Progenitor cell of endocrine pancreas (in vitro differentiated cells): ENCODE results near the gene USP6. TPM values are rescaled to one million over a fixed set of nuclear protein-coding genes. Genes with fewer than 3 reads are reported as not detected.

Source experiments
- DNase-seq: peaks from one replicate; pipeline ENCODE4 v3.0.0; 2021; ENCODE audit warnings: low spot score; ENCODE audit not compliant: unreplicated experiment
- H3K27ac Mint-ChIP-seq: 2 replicates; pipeline ENCODE4 v1.8.0; 2021; ENCODE audit warnings: mild to moderate bottlenecking, moderate library complexity, mixed read lengths
- H3K27me3 Mint-ChIP-seq: 2 replicates; pipeline ENCODE4 v1.8.0; 2021; ENCODE audit warnings: mixed read lengths
- H3K36me3 Mint-ChIP-seq: 2 replicates; pipeline ENCODE4 v1.8.0; 2022; ENCODE audit warnings: mixed read lengths; ENCODE audit not compliant: insufficient read depth
- H3K4me1 Mint-ChIP-seq: 2 replicates; pipeline ENCODE4 v1.8.0; 2021; ENCODE audit warnings: low read depth, mixed read lengths
- H3K4me3 Mint-ChIP-seq: 2 replicates; pipeline ENCODE4 v1.8.0; 2021; ENCODE audit warnings: low read depth, mild to moderate bottlenecking, moderate library complexity, mixed read lengths
- H3K9me3 Mint-ChIP-seq: 2 replicates; pipeline ENCODE4 v1.8.0; 2021; ENCODE audit warnings: low read depth, mixed read lengths
- CTCF ChIP-seq: fragments of 200-600 bp; sonication (generic); IDR thresholded peaks from one replicate; pipeline ENCODE4 v1.5.0; 2021; ENCODE audit warnings: antibody characterized with exemption, mild to moderate bottlenecking; ENCODE audit not compliant: unreplicated experiment
- total RNA-seq: library from RNA; stranded (reverse); gene quantifications from 2 replicates; pipeline ENCODE4 v1.2.1, GENCODE V29; 2021

Gene USP6
- total RNA-seq, 1 donor from 2014 or later, result 0.84 TPM

- peaks cover 5% of the 10 kb centered on the region for H3K36me3 Mint-ChIP-seq
- no peaks in the 10 kb centered on the region for H3K9me3 Mint-ChIP-seq
- H3K4me3 Mint-ChIP-seq, result no peak overlapping the region
- TF ChIP-seq CTCF, result no peak
- no peaks in the 10 kb centered on the region for H3K4me1 Mint-ChIP-seq
- no peak overlapping the region for H3K27ac Mint-ChIP-seq
- no peaks in the 10 kb centered on the region for H3K27me3 Mint-ChIP-seq
- DNase-seq, result no peak
These were observed 85.2 kb downstream of the USP6 start for GRCh38 chr17:5201011-5201410.

GRCh38 chr17:5203178-5203907 is 87.5 kb downstream of the USP6 start:
- no peaks in the 10 kb centered on the region for H3K9me3 Mint-ChIP-seq
- no peak overlapping the region for H3K27ac Mint-ChIP-seq
- peaks cover 5% of the 10 kb centered on the region for H3K36me3 Mint-ChIP-seq
- no peak overlapping the region for H3K4me3 Mint-ChIP-seq
- no peak for DNase-seq
- TF ChIP-seq CTCF, result no peak
- H3K4me1 Mint-ChIP-seq, result no peaks in the 10 kb centered on the region
- no peaks in the 10 kb centered on the region for H3K27me3 Mint-ChIP-seq

GRCh38 chr17:5203908-5204294 is 88.1 kb downstream of the USP6 start:
- no peak for DNase-seq
- Mint-ChIP-seq H3K4me1 (no peaks in the 10 kb centered on the region), H3K36me3 (peaks cover 5% of the 10 kb centered on the region), H3K9me3 (no peaks in the 10 kb centered on the region), H3K4me3 (no peak overlapping the region), H3K27ac (no peak overlapping the region), H3K27me3 (no peaks in the 10 kb centered on the region)
- no peak for TF ChIP-seq CTCF

- Mint-ChIP-seq H3K27ac (no peak overlapping the region), H3K36me3 (no peaks in the 10 kb centered on the region), H3K4me3 (no peak overlapping the region), H3K27me3 (no peaks in the 10 kb centered on the region), H3K4me1 (no peaks in the 10 kb centered on the region), H3K9me3 (no peaks in the 10 kb centered on the region)
- DNase-seq, result no peak
- no peak for TF ChIP-seq CTCF
These were observed 93.6 kb downstream of the USP6 start for GRCh38 chr17:5209396-5209795.

- H3K27me3 Mint-ChIP-seq, result no peaks in the 10 kb centered on the region
- no peak overlapping the region for H3K4me3 Mint-ChIP-seq
- H3K27ac Mint-ChIP-seq, result no peak overlapping the region
- no peaks in the 10 kb centered on the region for H3K4me1 Mint-ChIP-seq
- TF ChIP-seq CTCF, result no peak
- DNase-seq, result no peak
- H3K9me3 Mint-ChIP-seq, result no peaks in the 10 kb centered on the region
- peaks cover 4% of the 10 kb centered on the region for H3K36me3 Mint-ChIP-seq
These were observed 94.3 kb downstream of the USP6 start for GRCh38 chr17:5210091-5210490.
